ENCODE data around the gene MIOS.
A peak's percentile ranks its signal among the peaks of the same experiment; 100 is the strongest.

The MIOS gene

DNA sequence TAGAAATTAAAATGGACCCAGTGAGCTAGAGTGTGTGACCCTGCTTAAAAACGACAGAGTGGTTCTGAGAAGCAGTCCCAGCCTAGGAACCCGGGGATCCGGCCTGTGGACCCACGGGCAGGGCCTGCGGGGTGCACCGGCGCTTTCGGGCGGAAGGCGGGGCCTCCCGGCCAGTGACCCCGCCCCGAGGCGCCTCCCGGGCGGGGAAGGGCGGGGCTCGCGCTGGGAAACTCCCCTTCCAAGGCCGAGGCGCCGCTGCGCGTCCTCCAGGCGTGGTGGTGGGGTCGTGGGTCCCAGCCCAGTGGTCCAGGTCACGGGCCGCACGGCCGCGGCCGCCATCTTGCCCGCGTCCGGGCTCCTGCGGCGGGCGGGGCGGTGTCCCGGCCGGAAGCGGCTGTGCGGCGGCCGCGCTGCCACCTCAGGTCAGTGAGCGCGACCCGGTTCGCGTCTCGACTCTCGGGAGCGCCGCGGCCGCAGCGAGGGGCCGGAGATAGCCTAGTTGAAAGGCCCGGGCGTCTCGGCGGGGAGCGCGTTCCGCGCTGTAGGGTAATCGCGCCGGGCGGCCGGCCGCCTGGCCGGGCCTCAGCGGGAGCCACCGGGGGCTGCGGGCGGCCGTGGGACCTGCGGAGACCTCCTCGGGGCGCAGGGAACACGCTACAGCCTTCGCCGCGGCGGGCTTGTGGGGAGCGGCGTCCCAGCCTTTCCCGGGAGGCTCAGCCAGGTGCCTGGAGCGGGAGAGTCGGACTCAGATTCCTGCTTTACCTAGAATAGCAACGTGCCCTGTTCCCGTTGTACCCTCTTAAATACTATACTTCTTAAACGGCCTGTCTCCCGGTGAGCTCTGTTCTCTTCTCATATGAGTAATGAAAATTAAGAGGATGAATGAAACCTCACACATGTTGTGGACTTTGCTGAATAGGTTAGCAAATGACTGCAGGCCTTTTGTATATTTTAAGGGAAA, at the start of gene MIOS:
TSS of gene MIOS (plus strand) at position 234 of the 961 bp plus-strand sequence. CDS start 5,592 bp downstream, outside the sequence.
- DNase-seq (ENCODE audit: low spot score) = peak; percentile 81

DNA sequence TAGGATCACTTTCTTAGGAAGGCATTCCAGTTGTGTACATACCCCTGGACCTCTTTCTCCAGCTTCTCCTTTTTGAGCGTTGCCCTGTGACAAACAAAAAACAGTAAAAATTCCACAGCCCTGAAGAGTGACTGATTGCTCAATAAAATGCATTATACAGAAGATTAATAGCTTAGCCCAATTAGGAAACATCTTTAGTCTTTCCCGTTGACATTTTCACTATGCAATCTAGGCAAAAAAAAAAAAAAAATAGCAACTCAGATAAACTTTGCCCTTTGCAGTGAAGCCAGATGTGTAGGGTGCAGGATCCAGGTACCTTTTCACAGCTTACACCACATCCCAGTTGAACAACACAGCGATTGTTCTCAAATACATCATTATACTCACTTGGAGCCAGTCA, 48.9 kb upstream of the MIOS start:
- no peak for DNase-seq (ENCODE audit: low spot score)

DNA sequence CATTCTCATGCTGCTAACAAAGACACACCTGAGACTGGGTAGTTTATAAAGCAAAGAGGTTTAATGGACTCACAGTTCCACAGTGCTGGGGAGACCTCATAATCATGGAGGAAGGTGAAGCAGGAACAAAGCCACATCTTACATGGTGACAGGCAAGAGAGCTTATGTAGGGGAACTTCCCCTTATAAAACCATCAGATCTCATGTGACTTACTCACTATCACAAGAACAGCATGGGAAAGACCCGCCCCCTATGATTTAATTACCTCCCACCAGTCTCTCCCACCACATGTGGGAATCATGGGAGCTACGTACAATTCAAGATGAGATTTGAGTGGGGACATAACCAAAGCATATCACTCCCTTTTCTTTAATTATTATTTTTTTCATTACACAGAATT, 47.6 kb upstream of the MIOS start:
- DNase-seq (ENCODE audit: low spot score) = no peak

DNA sequence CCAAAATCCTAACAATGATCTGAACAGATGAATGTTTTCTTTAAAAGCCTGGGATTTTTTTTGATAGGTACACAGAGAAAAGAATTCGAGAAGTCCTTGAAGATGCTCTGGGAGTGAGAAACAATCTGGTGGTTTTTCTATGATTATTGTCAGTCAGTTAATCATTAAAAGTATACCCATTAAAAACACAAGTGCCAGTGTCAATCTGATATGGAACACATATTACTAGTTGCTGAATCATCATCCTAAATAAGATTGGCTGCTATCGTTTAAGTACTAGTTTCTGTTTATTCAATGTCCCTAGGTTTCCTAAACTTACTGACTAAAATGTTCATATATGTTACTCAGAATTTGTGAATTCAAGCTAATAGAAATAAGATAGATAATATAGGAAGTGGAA, 47.2 kb upstream of the MIOS start:
- no peak for DNase-seq (ENCODE audit: low spot score)

DNA sequence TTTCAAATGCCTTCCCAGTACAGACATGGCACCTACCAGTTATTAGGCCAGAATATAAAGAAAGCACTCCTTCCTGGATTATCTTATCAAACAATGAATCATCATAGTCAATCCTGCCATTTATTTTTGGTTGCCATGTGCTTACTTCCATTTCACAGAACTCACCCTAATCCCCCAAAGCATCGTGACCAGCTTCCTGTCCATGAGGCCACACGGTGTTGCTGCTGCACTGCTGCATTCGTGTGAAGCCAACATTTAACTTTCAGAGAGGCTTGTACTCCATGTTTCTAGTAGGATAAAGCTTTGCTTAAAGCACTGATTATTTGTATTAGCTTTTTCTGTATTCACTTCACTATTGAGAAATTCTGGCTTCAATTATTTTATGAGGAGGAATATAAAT, 45.4 kb upstream of the MIOS start:
- DNase-seq (ENCODE audit: low spot score) = no peak

DNA sequence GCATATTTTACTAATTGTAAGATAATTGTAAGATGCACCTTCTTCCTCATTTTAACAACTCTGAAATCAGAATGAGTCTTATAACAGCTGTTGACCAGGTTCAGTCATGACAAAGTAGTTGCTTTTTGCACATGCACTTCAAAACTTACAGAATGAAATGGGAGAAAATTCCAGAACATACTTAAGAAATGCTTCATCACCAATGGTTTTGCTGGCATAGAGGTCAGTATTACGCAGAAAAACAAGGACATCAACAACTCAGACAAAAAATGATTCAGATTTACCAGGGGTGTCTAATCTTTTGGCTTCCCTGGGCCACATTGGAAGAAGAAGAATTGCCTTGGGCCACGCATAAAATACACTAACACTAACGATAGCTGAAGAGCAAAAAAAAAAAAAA, 44.3 kb upstream of the MIOS start:
- DNase-seq (ENCODE audit: low spot score) = no peak

DNA sequence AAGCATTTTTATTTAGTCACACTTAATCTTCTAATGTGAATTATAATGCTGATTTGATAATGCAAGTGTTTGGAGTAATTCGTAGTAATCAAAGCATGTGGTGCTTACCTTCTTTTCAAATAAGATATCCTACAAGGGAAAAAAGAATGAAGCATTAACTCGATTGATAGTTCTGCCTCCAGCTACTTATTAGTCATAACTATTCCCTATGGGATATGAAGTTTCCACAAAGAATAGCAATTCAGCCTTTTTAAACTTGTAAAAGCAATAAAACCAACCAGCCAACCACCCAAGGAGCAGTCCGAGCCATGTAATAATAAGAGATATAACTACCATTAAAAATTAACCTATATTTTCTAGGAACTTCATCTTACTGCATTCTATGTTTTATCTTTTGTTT, 42.6 kb upstream of the MIOS start:
- no peak for DNase-seq (ENCODE audit: low spot score)

DNA sequence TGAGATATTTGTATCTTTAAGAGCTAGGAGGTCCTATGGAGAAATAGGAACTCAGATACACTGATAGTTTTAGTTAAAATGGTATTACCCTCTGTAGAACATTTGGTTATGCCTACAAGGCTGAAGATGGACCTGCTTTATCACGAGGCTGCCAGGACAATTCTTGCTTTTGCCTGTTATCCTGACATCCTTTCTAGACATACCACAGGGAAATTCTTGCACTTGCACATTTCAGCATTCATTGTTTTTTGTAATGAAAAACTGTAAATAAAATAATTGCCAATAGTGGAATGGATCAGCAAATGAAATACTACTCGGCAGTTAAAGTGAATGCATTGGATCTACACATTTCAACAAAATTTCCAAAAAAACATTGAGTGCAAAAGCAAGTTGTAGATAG, 40.7 kb upstream of the MIOS start:
- no peak for DNase-seq (ENCODE audit: low spot score)

DNA sequence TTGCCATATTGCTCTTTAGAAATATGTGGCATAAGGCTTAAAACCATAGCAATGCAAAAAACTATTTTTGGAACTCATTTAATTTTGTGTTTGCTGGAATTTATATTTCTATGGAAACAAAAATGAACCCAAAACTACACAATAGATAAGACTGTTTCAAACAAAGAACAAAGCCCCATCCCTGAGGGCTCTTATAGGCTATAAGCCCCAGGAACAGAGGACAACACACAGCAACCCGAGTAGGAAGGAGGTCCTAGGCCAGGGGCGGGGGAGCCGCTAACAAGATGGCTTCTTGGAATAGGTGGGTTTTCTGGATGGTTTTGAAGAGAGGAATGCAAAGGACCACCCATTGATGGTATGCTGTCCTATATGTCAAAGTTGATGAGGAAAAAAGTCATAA, 39.6 kb upstream of the MIOS start:
- no peak for DNase-seq (ENCODE audit: low spot score)

DNA sequence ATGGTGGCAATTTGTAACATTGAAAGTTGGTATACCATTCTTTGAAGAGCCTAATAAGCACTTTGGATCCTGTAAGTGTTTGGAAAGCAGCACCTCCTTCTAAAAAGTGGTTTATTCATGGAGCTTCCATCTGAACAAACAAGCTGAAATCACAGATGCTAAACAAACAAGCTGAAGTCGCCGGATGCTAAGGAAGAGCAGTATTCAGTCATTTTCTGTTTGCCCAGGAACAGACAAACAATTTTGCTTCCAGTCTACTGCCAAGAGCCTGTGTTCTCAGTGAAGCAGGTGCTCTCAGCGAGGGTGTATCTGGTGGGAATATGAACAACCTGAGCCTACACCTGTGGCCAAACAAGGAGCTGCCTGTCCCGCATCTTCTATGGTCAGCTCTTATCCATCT, 37.4 kb upstream of the MIOS start:
- no peak for DNase-seq (ENCODE audit: low spot score)

DNA sequence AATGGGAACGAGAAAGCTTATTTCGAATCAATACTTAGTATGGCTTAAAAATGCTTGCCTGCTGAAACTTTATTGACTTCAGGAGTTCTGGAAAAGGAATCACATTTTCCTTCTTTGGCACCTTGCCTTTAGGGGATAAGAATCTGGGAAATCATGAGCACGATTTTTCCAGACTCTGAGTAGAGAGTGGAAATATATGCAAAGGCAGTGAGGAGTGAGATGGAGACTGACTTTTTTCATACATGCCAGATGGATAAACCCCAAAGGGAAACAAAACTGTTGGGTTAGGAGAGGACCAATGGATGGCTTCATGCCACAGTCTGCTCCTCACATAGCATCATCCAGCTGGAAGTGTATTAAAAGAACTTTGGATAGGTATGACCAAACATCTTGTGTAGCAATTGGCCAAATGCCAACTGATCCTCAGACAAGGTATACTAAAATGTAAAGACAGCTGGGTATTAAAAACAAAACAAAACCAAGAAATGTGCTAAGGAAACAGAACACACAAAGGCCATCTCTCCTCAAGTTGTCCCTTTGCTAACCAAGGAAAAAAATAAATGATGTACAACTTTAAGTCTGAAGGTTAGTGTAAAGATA, 32.8 kb upstream of the MIOS start:
- DNase-seq (ENCODE audit: low spot score) = no peak

DNA sequence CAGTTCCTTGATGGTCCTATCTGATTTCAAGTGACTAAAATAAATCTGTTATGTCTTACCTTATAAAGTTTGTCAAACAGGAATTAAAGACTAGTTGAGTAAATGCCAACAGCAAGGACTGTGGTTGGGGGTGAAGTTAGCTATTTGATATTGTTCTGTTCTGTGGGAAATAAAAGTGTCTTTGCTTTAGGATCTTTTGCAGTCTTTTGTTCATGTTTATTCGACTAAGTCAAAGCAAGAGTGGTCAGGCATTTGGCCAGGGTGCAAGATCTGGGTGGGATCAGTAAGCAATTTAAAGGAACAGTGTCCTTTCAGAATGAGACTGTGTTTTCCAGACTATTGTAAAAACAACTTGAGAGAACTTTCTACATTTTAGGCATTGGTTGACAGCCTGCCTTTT, 31.0 kb upstream of the MIOS start, which contains the start of gene COL28A1:
TSS of gene COL28A1 (minus strand) at position 183 of the 400 bp plus-strand sequence. CDS start 2,998 bp downstream, outside the sequence.
- DNase-seq (ENCODE audit: low spot score) = no peak

DNA sequence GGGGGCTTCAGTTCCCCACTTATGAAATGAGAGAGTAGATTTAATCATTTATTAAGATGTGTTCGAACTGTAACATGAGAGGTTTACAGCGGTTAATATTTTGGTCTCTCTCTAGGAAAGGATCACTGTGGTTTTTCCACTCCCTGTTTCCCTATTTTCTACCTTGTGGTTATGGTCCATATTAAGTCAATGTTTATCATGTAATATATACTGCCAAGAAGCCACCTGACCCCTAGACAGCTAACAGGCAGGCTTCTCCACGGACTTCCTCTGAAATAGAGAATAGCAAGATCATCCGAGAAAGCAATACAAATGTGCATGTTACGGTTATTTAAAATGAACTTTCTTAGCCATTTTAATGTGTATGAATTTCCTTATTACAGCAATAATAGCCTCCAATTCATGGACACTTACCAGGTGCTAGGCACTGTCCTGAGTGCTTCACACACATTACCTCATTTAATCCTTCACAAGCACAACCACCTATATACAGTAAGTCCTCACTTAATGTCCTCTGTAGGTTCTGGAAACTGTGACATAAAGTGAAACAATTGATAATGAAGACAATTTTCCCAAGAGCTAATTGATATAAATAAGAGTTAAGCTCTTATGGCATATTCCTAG, 30.2 kb upstream of the MIOS start:
- DNase-seq (ENCODE audit: low spot score) = no peak

DNA sequence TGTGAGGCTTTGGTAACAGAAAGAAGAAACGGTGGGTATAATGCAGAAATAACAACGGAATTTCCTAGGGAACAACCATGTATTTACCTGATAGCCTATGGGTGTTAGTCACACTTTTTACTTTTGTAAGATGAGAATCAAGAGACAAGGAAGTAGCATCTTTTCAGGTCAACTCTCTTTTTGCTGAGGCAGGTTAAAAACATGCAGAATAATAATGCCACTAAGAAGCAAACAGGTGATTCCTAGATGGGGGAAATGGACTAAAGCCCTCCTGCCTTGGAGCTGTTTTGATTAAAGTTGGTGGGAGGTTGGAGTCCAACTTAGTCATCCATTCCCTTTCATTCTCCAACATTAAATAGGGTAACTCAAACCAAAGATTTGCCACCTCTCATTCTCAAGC, 29.0 kb upstream of the MIOS start:
- no peak for DNase-seq (ENCODE audit: low spot score)

DNA sequence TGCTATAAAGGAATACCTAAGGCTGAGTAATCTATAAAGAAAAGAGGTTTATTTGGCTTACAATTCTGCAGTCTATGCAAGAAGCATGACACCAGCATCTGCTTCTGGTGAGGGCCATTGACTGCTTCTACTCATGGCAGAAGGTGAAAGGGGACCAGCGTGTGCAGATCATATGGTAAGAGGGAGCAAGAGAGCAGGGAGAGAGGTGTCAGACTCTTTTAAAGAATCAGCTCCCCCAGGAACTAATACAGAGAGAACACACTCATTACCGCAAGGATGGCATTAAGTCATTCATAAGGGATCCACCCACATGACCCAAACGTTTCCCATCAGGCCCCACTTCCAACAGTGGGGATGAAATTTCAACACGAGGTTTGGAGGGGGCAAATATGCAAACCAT, 27.5 kb upstream of the MIOS start:
- no peak for DNase-seq (ENCODE audit: low spot score)

DNA sequence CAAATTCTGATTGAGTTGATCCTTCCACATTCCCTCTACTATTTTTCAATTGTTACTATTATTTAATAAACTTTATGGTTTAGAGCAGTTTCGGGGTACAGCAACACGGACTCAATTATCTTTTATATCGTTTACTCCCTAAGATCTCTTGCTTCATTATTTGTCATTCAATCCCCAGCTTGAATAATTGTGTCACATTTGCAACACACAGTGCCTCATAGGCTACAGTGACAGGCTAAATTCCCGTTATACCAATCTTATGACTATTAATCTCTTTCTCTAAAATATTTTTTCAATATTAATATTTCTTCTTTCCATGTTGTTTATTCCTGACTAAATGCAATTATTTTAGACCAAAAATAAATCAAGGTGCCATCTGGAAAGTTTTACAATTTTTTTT, 27.0 kb upstream of the MIOS start:
- DNase-seq (ENCODE audit: low spot score) = no peak

DNA sequence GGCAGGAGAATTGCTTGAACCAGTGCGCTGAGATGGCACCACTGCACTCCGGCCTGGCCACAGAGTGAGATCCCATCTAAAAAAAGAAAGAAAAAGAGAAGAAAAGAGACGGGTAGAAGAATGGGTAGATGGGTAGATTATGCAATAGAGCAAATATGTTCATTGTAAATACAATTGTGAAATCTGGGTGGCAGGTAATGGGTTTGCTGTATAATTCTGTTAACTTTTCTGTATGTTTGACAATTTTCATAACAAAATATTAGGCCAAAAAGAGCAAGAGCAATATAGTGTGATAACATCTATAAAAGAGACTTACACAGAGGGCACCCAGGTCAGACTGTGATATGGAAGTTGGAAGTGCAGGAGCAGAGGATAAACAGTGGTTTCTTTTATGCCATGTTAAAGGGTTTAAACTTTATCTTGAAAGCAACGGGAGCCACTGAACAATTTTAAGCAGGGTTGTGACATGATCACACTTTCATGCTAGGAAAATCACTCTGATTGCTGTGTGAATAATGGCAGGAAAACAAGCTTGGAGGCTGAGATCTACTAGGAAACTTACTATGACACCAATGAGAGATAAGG, 24.3 kb upstream of the MIOS start:
- DNase-seq (ENCODE audit: low spot score) = no peak

DNA sequence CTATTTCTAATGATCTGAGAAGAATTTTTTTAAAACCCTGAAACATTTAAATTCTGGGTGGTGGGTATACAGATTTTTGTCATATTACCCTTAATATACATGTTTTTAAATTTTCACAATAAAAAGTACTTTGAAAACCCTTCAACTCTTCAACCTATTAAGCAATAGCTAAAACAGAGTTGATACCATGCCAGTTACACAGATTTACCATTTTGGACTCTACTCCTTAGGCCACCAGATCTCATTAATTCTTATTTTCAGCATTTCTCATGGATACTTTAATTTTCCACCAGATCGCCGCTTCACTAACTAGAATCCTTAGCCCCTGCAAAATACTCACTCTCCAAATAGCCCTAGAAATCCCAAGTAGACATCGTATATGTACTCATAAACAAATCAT, 18.3 kb upstream of the MIOS start:
- DNase-seq (ENCODE audit: low spot score) = no peak

DNA sequence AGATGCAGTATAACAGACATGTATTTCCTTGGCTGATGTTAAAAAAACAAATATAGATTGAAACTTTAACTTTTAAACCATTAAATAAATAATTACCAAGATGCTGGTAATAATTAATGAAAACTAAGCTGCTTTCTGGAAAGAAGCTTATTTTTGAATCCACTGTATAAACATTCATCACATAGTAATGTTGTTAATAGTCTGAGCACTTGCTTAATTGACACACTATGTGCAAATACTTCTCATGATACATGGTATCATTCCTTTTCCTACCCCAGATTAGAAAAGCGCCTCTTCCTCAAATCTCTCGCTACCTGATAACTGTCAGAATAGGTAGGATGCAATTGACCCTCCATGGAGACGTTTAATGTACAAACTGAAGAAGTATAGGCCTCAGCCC, 16.0 kb upstream of the MIOS start:
- DNase-seq (ENCODE audit: low spot score) = no peak

DNA sequence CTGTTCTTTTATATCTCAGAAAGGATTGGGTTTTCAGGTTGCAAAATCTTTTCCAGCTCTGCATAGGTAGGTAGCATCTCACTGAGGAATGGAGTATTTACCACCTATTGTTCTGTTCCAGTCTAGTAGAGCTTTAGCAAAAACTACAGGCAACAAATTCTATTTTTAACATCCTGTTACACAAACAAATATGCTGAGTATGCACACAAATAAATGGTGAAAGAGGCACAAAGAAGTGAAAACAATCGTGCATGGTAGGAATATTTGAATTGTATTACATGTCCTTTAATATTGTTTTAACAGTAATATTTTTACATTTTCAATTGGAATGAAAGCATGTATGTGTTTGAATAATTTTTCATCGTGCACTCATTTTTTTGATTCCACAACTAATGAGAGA, 14.5 kb upstream of the MIOS start:
- DNase-seq (ENCODE audit: low spot score) = no peak

DNA sequence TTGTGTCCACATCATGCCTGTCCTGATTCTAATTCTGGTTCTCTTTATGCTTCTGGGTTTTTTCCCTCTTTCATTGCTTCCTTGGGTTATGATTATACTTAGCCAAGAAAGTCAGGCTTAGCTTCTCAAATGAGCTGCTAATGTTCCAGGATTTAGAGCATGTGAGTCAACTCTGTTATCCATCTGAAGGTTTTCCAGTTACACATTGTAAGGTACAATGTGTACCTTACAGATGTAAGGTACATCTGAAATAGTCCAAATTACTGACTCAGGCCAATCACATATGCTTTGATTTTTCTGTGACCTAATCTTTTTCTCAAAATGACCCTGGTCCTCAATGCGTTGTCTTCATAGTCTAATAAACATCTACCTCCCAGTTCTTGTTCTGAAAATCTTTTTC, 13.3 kb upstream of the MIOS start:
- no peak for DNase-seq (ENCODE audit: low spot score)

DNA sequence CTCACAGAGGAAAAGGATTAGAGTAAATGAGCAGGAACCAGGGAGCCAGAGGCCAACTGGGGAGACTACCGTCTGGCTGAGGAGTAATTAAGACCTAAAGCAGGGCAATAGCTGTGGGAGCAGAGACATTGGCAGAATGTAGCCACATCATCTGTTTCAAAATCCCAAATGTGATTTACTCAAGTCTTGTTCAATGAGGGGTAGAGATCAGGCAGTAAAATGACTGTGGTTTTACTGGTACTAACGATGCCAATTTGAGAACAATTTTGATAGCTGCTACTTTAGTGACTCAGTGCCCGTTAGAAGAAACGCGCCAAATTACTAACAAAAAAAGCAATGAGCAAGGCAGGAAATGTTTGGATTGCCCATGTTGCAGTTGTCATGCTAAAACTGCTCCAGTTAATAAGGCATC, 12.7 kb upstream of the MIOS start:
- no peak for DNase-seq (ENCODE audit: low spot score)

All from hematopoietic multipotent progenitor cell treated with erythropoietin and hydrocortisone succinate and interleukin-3 and kit ligand, for 15 days (in vitro differentiated cells).